Spleen (tissue), 11 donors: Measurements from ENCODE around the gene ROBO1. TPM values are rescaled to one million over a fixed set of nuclear protein-coding genes. Genes with fewer than 3 reads are reported as not detected.

Experiments
- DNase-seq: peaks from one replicate; pipeline ENCODE4 v3.0.0-alpha.2; 2020
- H3K27ac ChIP-seq, 8 donors: fragments of 200-600 bp; sonication (generic) in 7 of 8; 1 replicate in 4 of 8; 2 replicates in 4 of 8; pipeline versions ENCODE4 v1.5.0 to v1.8.0; 2016 to 2021; ENCODE audit warnings: inconsistent platforms in 4 of 8, mild to moderate bottlenecking in 4 of 8, moderate library complexity in 1 of 8
- H3K27me3 ChIP-seq, 7 donors: fragments of 200-600 bp; sonication (generic) in 6 of 7; replicated peaks in 1 of 7; 1 replicate in 4 of 7; 2 replicates in 3 of 7; pipeline versions ENCODE4 v1.5.0 to v1.8.0; 2016 to 2021; ENCODE audit warnings: inconsistent platforms in 3 of 7, mild to moderate bottlenecking in 1 of 7
- H3K36me3 ChIP-seq, 6 donors: fragments of 200-600 bp; sonication (generic) in 5 of 6; 1 replicate in 4 of 6; 2 replicates in 2 of 6; pipeline versions ENCODE4 v1.5.0 to v1.8.0; 2016 to 2021; ENCODE audit warnings: inconsistent platforms in 2 of 6
- H3K4me1 ChIP-seq, 6 donors: fragments of 200-600 bp; sonication (generic) in 5 of 6; 1 replicate in 3 of 6; 2 replicates in 3 of 6; pipeline versions ENCODE4 v1.5.0 to v1.8.0; 2016 to 2021; ENCODE audit warnings: inconsistent platforms in 3 of 6
- H3K4me3 ChIP-seq, 8 donors: fragments of 200-600 bp; sonication (generic) in 7 of 8; 1 replicate in 4 of 8; 2 replicates in 4 of 8; pipeline versions ENCODE4 v1.5.0 to v1.8.0; 2016 to 2021; ENCODE audit warnings: inconsistent platforms in 4 of 8, mild to moderate bottlenecking in 4 of 8, moderate library complexity in 2 of 8
- H3K9me3 ChIP-seq, 8 donors: fragments of 200-600 bp; sonication (generic) in 7 of 8; 1 replicate in 4 of 8; 2 replicates in 4 of 8; pipeline versions ENCODE4 v1.5.0 to v1.8.0; 2016 to 2021; ENCODE audit warnings: inconsistent platforms in 4 of 8
- POLR2A ChIP-seq, 3 donors: fragments of 450-650 bp; IDR thresholded peaks; one replicate each; pipeline ENCODE4 v1.5.1; 2017; ENCODE audit warnings: antibody characterized with exemption in 3 of 3, mild to moderate bottlenecking in 1 of 3
- POLR2AphosphoS5 ChIP-seq, 3 donors: sonication (generic); formaldehyde crosslinking; IDR thresholded peaks; one replicate each; pipeline ENCODE4 v1.5.1; 2017; ENCODE audit warnings: antibody characterized with exemption in 3 of 3
- WGBS, 5 donors: extraction: QIAGEN DNeasy Blood & Tissue Kit in 3 of 5; methylation state at CpG; one replicate each; pipeline versions ENCODE4 v1.1.5 to v1.1.7; 2013 to 2018; 5-methylcytosine and 5-hydroxymethylcytosine counted together
- intact Hi-C: fragments of 100-400 bp; cut with DNase I; formaldehyde crosslinking; loops from one replicate; pipeline ENCODE4 v1.15.0; 2023; ENCODE audit warnings: low total_unique reads
- polyA plus RNA-seq, 3 donors: library from polyadenylated mRNA; stranded (reverse); fragments of 200-250 nt; gene quantifications; one replicate each; pipeline ENCODE4 v1.2.1, GENCODE V29; 2013
- total RNA-seq, 7 donors: library from RNA; depleted of rRNA in 3 of 7; stranded (reverse); fragments of >200 nt in 3 of 7; fragmentation: NEBNext Ultra II Directional in 4 of 7; extraction: Animal tissue kit (Norgen Biotek cat#: 25700) in 4 of 7; gene quantifications; one replicate each; pipeline versions ENCODE4 v1.1.0 to v1.2.1, GENCODE V29; 2016 to 2021
- TF ChIP-seq, protein P1 (sequence below), 11 experiments: fragments of 200-600 bp in 7 of 11; fragments of 450-650 bp in 4 of 11; sonication (generic) in 4 of 11; IDR thresholded peaks in 8 of 11; conservative IDR thresholded peaks in 3 of 11; 1 replicate in 7 of 11; 2 replicates in 4 of 11; pipeline versions ENCODE4 v1.4.0 to v1.8.0; 2016 to 2021; ENCODE audit warnings: antibody characterized with exemption in 11 of 11, inconsistent platforms in 4 of 11, mild to moderate bottlenecking in 1 of 11
- donor health status: healthy with polysubstance abuse.
- donor health status: DM: no; HTN: no; CAD: no; lungs with moderate emphysema.
- donor health status: DM: no; HTN: no; CAD: no.
- donor health status: Bipolar disorder and iron deficiency.
- donor health status: healthy.
- donor health status: DM: no; HTN: no; CAD: no.
- donor health status: DM: yes; HTN: yes; CAD: no.

ROBO1 gene
- total and polyA plus RNA-seq, 10 donors: 3.4 to 37.3 (median 26.0) TPM

DNA sequence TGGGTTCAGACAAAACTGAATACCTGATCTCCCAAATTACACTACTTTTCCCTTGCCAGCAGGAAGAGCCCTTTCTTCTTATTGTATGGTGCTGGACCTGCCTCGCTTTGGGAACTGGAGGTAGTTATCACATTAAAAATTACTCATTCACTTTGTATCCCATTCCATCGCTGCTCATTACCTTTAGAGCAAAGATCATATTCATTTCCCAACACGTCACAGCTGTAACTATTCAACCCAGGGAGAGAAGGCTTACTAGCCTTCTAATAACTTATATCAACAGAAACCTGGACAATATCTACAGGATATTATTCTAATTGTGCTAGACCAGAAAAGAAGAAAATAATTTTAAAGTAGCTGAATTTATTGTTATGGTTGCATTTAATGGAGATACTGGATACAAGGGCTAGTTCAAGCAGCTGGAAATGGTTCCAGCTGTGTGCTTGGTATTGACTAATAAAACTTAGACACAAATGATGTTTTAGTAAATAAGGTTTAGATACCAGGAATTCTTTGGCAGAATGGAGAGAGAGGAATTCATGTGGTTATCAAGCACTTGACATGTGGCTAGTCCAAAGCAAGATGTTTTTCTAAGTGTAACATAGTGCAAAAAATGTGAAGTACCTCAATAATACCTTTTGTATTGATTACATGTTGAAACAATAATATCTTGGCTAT, 656.3 kb downstream of the ROBO1 start:
- H3K9me3 ChIP-seq: peaks cover 0 to 5% (median 0%) of the 10 kb centered on the region in 8 donors
- no peaks in the 10 kb centered on the region for H3K27me3 ChIP-seq
- 75 to 93% (median 83%) methylated on average over 3 of the region's 3 CpGs for WGBS, 5 donors
- intact Hi-C loops: no loop called here
- DNase-seq: no peak
- TF ChIP-seq POLR2AphosphoS5 (IDR thresholded peaks at IDR 0.05) (no peak), POLR2A (IDR thresholded peaks at IDR 0.05) (no peak)
- TF ChIP-seq, protein P1, sequence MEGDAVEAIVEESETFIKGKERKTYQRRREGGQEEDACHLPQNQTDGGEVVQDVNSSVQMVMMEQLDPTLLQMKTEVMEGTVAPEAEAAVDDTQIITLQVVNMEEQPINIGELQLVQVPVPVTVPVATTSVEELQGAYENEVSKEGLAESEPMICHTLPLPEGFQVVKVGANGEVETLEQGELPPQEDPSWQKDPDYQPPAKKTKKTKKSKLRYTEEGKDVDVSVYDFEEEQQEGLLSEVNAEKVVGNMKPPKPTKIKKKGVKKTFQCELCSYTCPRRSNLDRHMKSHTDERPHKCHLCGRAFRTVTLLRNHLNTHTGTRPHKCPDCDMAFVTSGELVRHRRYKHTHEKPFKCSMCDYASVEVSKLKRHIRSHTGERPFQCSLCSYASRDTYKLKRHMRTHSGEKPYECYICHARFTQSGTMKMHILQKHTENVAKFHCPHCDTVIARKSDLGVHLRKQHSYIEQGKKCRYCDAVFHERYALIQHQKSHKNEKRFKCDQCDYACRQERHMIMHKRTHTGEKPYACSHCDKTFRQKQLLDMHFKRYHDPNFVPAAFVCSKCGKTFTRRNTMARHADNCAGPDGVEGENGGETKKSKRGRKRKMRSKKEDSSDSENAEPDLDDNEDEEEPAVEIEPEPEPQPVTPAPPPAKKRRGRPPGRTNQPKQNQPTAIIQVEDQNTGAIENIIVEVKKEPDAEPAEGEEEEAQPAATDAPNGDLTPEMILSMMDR (IDR thresholded peaks at IDR 0.05 in 8 of 11, conservative IDR thresholded peaks at IDR 0.05 in 3 of 11): no peak
- H3K36me3 ChIP-seq: no peaks in the 10 kb centered on the region
- no peaks in the 10 kb centered on the region for H3K4me1 ChIP-seq
- no peak overlapping the region for H3K27ac ChIP-seq
- H3K4me3 ChIP-seq: no peak overlapping the region

DNA sequence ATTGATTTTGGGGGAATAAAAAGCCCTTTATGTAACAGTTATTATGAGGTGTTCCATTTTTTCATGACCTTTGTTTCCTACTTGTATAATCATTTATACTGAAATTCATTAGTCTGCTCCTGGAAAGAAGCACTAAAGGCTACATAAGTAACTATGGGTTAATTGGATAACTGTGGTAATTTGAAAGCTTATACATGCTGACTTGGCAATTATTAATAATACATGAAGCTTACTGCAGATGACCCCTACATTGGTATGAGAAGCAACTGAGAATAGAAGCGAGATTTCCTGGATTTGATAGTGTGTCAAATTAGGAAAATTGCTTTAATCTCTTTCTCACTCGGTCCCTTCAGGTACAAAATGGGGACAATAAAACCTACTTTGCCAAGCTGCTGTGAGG, 658.0 kb downstream of the ROBO1 start:
- no peaks in the 10 kb centered on the region for H3K4me1 ChIP-seq
- H3K36me3 ChIP-seq: no peaks in the 10 kb centered on the region
- H3K27ac ChIP-seq: no peak overlapping the region
- no peak for DNase-seq
- H3K27me3 ChIP-seq: no peaks in the 10 kb centered on the region
- H3K4me3 ChIP-seq: no peak overlapping the region
- no peak for TF ChIP-seq POLR2A (IDR thresholded peaks at IDR 0.05)
- no peak for TF ChIP-seq POLR2AphosphoS5 (IDR thresholded peaks at IDR 0.05)
- TF ChIP-seq, protein P1 (IDR thresholded peaks at IDR 0.05 in 8 of 11, conservative IDR thresholded peaks at IDR 0.05 in 3 of 11): no peak
- intact Hi-C loops: no loop called here
- peaks cover 0 to 5% (median 0%) of the 10 kb centered on the region in 8 donors for H3K9me3 ChIP-seq
- WGBS, 5 donors: 86 to 97% (median 88%) methylated on average over 2 of the region's 2 CpGs

DNA sequence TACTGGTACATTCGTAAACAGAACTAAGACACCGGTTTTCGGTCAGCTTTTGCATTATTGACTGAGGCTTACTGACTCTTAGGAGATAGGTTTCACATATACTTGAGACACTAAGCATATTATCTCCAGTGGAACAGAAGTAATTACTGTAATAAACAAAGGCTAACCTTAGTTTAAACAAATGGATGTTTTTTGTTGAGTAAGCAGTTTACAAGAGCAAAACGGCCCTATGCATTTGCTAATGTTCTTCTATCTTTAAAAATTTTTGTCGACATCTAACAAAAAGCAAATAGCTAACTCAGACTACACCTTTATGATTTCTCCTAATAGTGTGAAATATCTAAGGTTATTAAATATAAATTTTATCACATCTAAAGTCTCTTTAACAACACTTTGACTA, 664.5 kb downstream of the ROBO1 start:
- Histone ChIP-seq H3K27me3 (no peaks in the 10 kb centered on the region), H3K9me3 (no peaks in the 10 kb centered on the region), H3K27ac (no peak overlapping the region), H3K4me1 (no peaks in the 10 kb centered on the region), H3K4me3 (no peak overlapping the region), H3K36me3 (no peaks in the 10 kb centered on the region)
- 85 to 90% (median 87%) methylated on average over 5 of the region's 5 CpGs for WGBS, 5 donors
- TF ChIP-seq POLR2AphosphoS5 (IDR thresholded peaks at IDR 0.05) (no peak), POLR2A (IDR thresholded peaks at IDR 0.05) (no peak)
- TF ChIP-seq, protein P1 (IDR thresholded peaks at IDR 0.05 in 8 of 11, conservative IDR thresholded peaks at IDR 0.05 in 3 of 11): no peak
- intact Hi-C loops: no loop called here
- DNase-seq: no peak

GRCh38 chr3:79097964-79098660, 669.7 kb downstream of the ROBO1 start:
- Histone ChIP-seq H3K36me3 (no peaks in the 10 kb centered on the region), H3K27me3 (no peaks in the 10 kb centered on the region), H3K4me1 (no peaks in the 10 kb centered on the region), H3K27ac (no peak overlapping the region), H3K4me3 (no peak overlapping the region), H3K9me3 (no peaks in the 10 kb centered on the region)
- 54 to 82% (median 61%) methylated on average over 1 of the region's 1 CpG for WGBS, 5 donors
- TF ChIP-seq POLR2A (IDR thresholded peaks at IDR 0.05) (no peak), POLR2AphosphoS5 (IDR thresholded peaks at IDR 0.05) (no peak)
- TF ChIP-seq, protein P1 (IDR thresholded peaks at IDR 0.05 in 8 of 11, conservative IDR thresholded peaks at IDR 0.05 in 3 of 11): no peak
- DNase-seq: no peak
- intact Hi-C loops: no loop called here
